SH-SY5Y (cell line): ENCODE data around the gene ZP3.

Experiments
- GATA2 ChIP-seq: IDR thresholded peaks from 2 replicates; pipeline ENCODE4 v1.6.1; 2011; ENCODE audit warnings: mild to moderate bottlenecking, low read depth, low read length
- GATA3 ChIP-seq: IDR thresholded peaks from 2 replicates; pipeline ENCODE4 v1.6.1; 2011; ENCODE audit warnings: low read depth, mild to moderate bottlenecking, low read length, moderate library complexity

The ZP3 gene

DNA sequence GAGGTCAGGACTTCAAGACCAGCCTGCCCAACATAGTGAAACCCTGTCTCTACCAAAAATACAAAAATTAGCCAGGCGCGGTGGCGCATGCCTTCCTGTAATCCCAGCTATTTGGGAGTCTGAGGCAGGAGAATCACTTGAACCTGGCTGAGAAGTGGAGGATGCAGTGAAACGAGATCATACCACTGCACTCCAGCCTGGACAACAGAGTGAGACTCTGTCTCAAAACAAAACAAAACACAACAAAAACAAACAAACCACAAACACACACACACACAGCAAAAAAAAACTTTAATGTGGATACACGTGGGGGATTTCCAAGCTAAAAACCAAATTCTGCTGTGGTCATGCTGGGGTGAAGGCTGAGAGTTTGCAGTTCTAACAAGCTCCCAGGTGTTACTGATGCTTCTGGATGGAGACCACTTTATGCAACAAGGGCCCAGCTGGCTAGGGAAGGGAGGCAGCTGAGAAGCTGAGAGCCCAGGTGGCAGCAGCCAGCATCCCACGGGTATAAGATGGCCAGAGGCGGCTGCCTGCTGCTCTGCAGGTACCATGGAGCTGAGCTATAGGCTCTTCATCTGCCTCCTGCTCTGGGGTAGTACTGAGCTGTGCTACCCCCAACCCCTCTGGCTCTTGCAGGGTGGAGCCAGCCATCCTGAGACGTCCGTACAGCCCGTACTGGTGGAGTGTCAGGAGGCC is at the start of gene ZP3:
TSS of gene ZP3 (plus strand) at position 538 of the 699 bp plus-strand sequence. CDS start at position 553, 15 bp downstream.
- TF ChIP-seq GATA3 (no peak), GATA2 (no peak)

DNA sequence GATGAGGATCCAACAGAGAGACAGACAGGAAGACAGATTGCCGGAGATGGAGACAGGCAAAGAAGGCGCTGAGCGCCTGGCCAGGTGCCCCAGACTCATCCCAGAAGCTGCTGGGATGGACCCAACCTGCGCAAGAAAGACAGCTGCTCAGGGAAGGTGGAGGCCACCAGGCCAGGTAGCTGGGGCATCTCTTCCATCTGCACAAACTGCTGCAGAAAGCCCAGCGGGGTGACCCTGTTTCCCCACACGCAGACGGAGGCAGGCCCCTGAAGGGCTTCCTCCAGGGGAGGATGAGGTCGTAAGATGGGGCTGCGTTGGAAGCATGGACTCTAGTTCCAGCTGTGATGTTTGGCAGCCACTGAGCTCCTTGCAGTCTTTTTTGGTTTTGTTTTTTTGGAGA is 49.5 kb upstream of the ZP3 start:
- TF ChIP-seq GATA3 (no peak), GATA2 (no peak)

GRCh38 chr7:76377186-76377918 is 47.4 kb upstream of the ZP3 start:
- no peak for TF ChIP-seq GATA2
- TF ChIP-seq GATA3: no peak

DNA sequence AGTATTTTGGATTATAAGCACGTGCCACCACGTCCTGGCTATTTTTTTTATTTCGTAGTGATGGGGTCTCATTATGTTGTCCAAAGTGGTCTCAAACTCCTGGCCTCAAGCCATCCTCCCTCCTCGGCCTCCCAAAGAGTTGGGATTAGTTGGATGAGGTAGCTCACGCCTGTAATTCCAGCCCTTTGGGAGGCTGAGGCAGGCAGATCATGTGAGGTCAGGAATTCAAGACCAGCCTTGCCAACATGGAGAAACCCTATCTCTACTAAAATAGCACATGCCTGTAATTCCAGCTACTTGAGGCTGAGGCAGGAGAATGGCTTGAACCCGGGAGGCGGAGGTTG is 44.2 kb upstream of the ZP3 start:
- TF ChIP-seq GATA2 (no peak), GATA3 (no peak)

DNA sequence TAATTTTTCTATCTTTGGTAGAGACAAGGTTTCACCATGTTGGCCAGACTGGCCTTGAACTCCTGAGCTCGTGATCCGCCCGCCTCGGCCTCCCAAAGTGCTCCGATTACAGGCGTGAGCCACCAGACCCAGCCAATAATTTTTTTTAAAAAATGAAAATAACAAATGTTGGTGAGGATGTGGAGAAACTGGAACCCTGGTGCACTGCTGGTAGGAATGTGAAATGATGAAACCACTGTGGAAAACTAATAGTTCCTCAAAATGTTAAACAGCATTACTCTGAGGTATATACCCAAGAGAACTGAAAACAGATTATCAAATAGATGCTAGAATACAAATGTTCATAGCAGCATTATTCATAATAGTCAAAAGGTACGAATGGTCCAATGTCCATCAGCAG is 42.9 kb upstream of the ZP3 start:
- no peak for TF ChIP-seq GATA3
- TF ChIP-seq GATA2: no peak

GRCh38 chr7:76383089-76383944 is 41.4 kb upstream of the ZP3 start:
- TF ChIP-seq GATA2 (no peak), GATA3 (no peak)

GRCh38 chr7:76386691-76387260 is 38.0 kb upstream of the ZP3 start:
- TF ChIP-seq GATA3 (no peak), GATA2 (no peak)

GRCh38 chr7:76390092-76390491 is 34.7 kb upstream of the ZP3 start:
- TF ChIP-seq GATA3: no peak
- no peak for TF ChIP-seq GATA2

DNA sequence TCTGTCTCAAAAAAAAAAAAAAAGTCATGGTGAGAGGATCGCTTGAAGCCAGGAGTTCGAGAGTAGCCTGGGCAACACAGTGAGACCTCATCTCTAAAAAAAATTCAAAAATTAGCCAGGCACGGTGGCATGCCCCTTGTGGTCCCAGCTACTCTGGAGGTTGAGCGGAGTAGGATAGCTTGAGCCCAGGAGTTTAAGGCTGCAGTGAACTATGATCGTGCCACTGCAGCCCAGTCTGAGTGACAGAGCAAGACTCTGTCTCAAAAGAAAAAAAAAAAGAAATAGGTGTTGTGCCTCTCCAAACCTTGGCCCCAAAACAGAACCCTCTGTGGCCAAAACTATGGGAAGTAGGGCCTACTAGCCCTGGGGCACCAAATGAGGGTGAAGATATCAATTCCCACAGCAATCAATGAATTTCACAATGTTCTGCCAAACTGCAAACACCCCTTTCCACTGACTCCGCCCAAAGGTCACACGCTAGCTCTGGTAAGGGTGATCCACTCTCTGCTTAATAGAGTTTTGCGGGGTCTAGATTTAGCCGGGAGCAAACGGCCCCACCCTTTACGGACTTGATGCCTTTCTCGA is 32.1 kb upstream of the ZP3 start:
- no peak for TF ChIP-seq GATA3

GRCh38 chr7:76393116-76394031 is 31.4 kb upstream of the ZP3 start:
- TF ChIP-seq GATA2 (no peak), GATA3 (no peak)

DNA sequence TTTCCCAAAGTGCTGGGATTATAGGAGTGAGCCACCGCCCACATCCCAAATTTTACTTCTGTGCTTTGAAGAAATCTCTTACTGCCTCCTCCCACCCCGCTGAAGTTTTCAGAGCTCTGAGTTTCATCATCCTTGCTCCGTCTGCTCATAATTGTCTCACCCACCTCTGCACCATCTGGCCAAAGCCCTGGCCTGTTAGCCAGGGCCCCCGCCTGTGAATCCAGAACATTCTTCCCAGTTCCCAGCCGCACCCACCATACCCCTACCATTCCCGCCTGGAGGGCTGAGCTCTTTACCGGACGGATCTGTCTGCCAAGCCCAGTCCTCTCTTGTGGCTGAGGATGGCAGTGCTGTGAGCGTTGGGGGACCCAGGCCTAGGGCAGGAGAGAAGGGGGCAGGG is 29.8 kb upstream of the ZP3 start:
- TF ChIP-seq GATA3: no peak
- TF ChIP-seq GATA2: no peak

DNA sequence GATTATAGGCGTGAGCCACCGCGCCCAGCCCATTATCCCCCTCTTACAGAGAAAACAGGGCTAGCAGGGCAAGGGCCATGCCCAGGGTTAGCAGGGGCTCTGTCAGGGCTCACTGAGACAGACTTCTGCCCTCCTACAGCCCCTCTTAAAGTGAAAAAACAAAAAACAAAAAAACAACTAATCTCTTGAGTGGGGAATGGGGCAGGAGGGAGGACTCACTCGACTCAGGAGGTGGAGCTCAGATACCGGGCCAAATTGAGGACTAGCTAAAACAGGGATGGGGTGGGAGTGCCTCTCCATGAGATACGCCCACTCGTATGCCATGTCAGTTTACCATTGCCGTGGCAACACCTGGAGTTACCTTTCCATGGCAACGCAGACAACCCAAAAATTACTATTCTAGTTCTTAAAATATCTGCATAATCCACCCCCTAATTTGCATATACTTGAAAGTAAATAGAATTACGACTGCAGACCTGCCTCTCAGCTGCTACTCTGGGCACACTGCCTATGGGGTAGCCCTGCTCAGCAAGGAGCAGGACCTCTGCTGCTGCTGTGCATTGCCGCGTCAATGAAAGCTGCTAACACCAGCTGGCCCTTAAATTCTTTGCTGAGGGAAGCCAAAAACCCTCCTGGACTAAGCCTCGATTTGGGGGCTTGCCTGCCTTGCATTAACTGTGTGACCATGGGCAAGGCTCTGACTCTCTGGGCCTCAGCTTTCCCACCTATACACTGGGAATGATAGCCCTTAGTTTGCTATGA is 28.6 kb upstream of the ZP3 start:
- TF ChIP-seq GATA3: no peak
- TF ChIP-seq GATA2: no peak
